ENCODE data around the gene RASL11A.
"Not testable (repeated sequence)": the region's sequence is repeated elsewhere in the genome, so short reads cannot be mapped to it uniquely, and the experiment has no call there.

RASL11A gene

DNA sequence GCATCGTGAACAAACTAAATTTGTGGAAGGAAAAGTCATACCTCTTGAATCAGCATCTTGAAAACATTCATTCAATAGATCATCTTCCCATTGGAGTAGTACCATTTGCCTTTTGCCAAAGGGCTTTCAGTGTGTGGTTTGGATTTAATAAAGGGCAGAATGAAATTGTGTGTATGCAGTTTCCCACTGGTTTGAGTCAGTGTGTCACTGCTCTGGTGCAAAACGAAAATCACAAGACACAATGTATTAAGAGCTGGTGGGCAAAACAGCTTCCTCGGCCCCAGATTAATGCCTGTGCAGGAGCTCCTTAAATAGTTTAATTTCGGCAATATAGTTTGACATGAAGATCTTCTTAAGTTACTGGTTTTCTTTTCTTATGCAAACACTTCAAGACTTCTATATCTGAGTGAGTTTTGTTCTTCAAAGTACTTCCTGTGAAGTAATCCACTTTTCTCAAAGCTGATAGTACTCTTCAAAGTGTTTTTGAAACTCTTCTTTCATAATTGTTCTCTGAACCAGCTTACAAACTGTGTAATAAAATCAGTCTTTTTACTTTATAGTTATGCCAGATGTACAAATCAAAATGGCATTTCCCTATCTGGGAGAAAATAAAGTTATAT, 32.1 kb downstream of the RASL11A start:
- DNase-seq: no peak

DNA sequence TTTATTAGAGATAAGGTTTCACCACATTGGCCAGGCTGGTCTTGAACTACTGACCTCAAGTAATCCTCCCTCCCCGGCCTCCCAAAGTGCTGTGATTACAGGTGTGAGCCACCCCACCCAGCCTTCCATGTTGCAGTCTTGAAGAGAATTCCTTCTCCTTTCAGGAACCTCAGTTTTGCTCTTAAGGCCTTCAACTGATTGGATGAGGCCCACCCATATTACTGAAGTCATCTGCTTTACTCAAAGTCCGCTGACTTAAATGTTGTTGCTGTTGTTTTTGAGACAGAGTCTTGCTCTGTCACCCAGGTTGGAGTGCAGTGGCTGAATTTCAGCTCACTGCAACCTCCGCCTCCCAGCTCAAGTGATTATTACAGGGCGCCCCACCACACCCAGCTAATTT, 33.5 kb downstream of the RASL11A start:
- DNase-seq: no peak

DNA sequence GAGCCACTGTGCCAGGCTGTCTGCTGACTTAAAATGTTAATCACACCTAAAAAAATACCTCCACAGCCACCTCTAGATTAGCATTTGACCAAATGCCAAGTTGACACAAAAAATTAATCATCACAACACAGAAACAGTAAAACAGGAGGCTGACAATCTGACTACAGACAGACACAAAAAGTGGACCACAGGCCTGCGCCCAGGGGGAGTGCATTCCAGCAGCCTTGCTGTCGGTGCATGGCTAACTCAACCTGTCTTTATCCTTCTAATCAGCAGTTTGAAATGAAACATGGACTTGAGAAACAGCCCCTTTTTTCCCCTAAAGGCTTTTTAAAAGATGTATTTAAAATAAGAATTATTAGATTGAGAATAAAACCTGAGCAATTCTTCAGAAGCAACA, 34.0 kb downstream of the RASL11A start:
- DNase-seq: no peak

DNA sequence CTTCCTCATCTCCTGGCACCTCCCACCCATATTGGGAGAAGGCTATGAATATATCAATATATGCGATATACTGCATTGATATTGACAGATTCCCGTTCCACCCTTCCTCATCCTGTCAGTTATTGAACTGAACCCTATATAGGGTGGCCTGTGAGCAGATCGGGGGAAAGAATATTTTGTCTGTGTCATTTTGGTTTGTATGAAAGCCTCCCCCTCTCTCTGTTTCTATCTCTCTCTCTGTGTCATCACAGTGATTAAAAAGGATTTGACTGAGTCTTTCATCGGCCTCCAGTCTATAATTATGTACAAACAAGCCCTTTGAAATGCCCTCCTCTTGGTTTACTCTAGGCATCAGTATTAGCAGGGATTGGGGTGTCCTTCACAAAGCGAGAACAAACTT, 35.7 kb downstream of the RASL11A start:
- no peak for DNase-seq

DNA sequence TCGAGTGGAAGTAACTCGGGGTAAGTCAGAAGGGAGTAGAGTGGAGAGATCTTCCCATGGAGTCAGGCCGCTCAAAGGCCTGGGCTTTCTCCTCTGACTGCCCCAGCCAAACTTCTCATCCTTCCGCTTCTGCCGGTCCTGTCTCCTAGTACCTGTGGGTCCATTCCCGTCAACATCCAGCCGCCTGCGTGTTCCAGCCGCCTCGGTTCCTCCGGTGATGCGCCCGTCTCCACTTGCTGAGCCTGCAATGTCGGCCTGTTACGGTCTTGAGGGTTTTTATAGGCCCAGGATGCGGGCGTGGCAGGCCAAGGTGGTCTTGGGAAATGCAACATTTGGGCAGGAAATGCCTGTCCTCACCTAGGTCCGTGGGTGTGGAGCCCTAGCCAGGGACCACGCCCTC, 38.3 kb downstream of the RASL11A start:
- DNase-seq: no peak

DNA sequence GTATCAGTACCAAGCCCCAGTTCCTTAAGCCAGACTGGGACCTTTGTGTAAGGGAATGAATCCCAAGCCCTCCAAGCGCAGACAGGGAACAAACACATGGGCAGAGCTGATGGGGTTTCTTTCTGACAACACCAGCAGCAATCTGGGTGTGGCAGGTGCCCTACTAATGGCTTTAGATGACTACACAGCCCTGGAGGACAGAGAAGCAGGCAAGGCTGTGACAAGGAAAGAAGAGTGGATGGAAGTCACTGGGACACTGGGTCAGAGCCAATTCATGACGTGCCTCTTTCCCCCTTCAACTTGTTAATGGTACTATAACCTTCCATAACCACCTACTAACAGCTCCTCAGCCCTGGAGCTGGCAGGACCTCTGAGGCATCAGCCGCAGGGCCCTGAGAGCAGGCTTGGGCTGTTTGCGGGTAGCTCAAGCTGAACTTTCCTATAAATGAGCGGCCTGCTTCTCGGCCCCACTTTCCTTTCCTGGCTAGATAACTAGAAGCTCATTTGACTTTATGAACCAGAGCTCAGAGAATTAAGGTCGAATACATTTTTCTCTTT, 38.9 kb downstream of the RASL11A start:
- DNase-seq: no peak

DNA sequence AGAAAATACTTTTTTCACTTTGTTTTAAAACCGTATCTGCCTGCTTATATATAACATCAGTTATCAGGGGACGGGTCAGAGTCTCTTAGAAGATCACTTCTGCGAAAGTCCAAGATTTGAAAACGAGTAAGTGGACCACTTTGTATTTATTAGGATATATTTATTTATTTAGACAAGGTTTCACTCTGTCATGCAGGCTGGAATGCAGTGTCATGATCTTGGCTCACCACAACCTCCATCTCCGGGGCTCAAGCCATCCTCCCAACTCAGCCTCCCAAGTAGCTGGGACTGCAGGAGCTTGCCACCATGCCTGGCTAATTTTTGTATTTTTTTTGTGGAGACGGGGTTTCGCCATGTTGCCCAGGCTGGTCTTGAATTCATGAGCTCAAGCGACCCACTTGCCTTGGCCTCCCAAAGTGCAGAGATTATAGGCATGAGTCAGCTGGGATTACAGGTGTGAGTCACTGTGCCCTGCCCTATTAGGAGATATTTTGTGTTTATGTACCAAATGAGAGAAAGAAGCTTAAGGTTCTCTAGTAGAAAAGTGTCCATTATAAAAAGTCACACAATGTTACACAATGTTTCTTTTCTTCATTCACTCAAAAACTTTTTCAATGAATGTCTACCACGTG, 39.5 kb downstream of the RASL11A start:
- no peak for DNase-seq

DNA sequence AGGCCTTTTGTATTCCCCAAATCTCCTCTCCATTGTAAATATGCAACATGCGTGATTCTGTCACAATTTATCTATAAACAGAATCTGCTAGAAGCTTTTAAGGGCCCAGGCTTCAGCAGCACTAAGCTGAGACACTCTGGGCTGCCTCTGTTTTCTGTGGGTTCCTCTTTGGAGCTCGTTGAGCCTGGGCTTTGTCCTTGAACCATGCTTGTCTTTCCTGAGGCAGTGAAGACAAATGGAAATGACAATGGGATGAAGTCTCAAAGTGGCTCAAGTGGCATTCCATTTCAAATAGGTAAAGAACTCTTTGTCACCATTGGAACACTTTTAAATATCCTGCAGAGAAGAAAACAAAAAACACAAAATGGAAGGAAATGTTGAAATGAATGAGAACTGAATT, 40.3 kb downstream of the RASL11A start:
- DNase-seq: no peak

DNA sequence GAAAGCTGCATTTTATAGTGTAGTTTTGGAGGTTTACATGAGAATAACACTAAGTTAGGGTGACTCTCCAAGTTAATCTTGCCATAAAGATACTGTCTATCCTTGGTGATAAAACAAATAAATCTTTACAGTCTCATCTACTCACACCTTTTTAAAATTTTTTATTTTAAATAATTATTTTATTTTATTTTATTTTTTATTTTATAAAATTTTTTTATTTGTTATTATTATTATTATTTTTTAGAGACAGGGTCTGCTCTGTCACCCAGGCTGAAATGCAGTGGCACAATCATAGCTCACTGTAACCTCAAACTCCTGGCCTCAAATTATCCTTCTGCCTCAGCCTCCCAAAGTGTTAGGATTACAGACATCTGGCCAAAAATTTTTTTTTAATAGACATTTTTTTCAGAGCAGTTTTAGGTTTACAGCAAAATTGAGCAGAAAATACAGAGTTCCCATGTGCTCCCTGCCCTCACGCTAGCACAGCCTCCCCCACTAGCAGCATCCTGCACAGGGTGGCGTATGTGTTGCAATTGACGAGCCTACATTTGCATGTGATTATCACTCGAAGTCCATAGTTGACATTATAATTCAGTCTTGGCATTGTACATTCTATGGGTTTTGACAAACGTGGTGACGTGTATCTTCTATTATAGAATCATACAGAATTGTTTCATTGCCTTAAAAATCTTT, 41.0 kb downstream of the RASL11A start:
- DNase-seq: no peak

DNA sequence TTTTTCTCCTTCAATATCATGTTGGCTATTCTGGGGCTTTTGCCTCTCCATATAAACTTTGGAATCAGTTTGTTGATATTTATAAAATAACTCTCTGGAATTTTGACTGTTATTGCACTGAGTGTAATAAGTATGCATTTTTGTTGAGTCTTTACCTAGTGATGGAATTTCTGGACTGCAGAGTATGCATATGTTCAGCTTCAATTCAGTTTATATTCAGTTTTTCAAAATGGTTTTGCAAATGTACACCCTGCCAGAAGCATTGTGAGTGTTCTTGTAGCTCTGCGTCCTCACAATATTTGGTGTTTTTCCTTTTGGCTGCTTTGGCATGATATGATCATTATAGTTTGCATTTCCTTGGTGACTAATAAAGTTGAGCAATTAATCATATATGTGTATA, 43.1 kb downstream of the RASL11A start:
- DNase-seq: no peak

DNA sequence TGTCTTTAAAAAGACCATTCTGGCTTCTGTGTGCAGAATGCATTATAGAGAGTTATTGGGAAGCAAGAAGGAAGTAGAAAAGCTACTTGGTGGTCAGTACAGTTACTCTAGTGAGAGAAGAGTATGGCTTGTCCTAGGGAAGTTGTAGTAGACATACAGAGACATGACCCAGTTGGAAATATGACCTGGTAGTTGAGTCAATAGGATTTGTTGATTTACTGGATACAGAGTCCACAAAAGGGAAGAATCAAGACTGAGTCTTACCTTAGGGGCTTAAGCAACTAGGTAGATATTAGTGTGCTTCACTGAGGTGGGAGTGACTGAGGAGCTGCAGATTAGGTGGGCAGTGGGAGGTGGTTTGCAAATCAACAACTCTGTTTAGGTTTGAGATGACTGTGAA, 48.8 kb downstream of the RASL11A start:
- no peak for DNase-seq

DNA sequence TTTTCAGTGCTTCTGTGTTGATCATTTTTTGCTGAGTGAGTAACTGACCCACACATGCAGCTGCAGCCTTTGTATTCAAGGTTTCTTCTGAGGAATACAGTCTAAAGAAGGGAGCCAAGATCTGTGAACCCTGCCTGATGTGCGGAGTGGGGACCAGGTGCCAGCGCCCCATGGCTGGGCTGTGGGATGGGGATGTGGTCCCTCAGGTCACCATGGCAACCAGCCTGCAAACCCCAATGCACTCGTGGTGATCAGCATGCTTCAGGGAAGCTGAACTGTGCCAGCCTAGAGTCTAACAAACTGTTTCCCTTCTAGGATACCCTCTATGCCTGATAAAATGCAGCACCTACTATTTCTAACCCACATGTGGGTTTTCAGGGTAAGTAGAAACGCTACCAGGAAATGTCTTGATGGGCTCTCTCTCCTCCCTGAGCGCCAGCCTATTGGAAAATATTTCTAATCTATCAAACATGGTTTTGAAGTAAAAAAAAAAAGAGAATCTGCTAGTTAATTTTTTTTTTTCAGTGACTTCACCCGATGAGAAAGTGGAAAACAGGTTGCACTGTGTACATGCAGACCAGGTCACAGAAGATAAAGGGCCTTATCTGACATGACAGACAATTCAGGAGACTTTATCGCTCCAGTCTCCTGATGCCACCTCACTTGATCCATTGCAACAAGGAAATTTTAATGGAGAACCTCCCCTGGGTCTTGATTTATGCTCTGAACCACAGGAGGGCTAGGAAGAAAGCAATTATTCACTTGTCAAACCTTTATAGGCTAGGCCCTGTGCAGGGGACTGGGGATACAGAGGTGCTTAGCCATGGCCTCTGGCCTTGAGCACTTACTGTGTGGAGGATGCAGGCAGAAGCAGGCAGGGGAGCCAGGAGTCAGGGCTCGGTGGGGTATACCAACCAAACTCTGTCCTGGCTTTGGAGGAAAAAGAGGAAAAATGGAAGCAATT, 51.1 kb downstream of the RASL11A start:
- DNase-seq: no peak

DNA sequence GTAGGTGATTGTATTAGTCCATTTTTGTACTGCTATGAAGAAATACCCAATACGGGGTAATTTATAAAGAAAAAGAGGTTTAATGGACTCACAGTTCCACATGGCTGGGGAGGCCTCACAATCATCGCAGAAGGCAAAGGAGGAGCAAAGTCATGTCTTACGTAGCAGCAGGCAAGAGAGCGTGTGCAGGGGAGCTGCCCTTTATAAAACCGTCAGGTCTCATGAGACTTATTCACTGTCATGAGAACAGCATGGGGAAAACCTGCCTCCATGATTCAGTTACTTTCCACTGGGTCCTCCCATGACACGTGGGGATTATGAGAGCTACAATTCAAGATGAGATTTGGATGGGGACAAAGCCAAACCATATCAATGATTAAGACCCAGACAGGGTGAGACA, 51.8 kb downstream of the RASL11A start:
- DNase-seq: not testable (repeated sequence)

Data from NCI-H1048 (cell line).